Kasumi-1 (cell line): ENCODE results near the gene PDE9A.
"Not testable (repeated sequence)": the region's sequence is repeated elsewhere in the genome, so short reads cannot be mapped to it uniquely, and the experiment has no call there.

Experiments used
- DNase-seq, 2 experiments: peaks; one replicate each; lab custom pipeline; 2025; lab: John Stamatoyannopoulos, UW

Gene PDE9A

GRCh38 chr21:42624095-42624790, 29.2 kb upstream of the PDE9A start:
- peak in 1 of 2 experiments; percentile 10 for DNase-seq

DNA sequence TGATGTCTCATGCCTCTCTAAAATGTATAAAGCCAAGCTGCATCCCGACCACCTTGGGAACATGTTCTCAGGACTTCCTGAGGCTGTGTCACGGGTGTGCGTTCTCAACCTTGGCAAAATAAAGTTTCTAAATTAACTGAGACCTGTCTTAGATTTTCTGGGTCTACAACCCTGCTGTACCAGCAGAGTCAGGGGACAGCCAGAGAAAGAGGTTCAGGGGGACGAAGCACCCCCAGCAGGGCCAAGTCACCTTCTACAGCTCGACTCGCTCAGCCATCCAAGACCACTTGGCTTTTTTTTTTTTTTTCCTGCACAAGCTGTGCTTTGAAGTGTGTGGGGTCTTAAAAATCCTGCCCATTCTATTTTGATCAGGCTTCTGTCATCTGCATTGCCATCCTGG, 28.5 kb upstream of the PDE9A start:
- no peak for DNase-seq

DNA sequence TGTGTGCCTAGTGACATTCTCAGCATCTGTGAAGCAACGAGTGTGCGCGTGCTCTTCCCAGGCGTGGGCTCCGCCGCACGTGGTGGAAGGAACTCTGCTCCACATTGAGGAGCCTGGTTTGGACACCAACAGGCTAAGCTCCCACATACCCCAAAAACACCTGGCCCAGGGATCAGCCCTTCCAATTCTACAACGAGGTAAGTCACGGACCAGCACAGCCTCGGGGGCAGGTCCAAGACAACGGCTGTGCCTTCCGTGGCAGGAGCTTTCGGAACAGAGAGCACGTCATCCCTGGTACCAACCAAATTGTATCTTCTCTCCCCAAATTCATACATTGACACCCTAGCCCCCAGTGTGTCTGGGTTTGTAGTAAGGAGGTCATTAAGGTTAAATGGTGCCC, 27.2 kb upstream of the PDE9A start:
- no peak for DNase-seq

GRCh38 chr21:42627527-42628289, 25.7 kb upstream of the PDE9A start:
- DNase-seq: no peak

- not testable (repeated sequence) for DNase-seq
These were observed 24.9 kb upstream of the PDE9A start for GRCh38 chr21:42628466-42629061.

DNA sequence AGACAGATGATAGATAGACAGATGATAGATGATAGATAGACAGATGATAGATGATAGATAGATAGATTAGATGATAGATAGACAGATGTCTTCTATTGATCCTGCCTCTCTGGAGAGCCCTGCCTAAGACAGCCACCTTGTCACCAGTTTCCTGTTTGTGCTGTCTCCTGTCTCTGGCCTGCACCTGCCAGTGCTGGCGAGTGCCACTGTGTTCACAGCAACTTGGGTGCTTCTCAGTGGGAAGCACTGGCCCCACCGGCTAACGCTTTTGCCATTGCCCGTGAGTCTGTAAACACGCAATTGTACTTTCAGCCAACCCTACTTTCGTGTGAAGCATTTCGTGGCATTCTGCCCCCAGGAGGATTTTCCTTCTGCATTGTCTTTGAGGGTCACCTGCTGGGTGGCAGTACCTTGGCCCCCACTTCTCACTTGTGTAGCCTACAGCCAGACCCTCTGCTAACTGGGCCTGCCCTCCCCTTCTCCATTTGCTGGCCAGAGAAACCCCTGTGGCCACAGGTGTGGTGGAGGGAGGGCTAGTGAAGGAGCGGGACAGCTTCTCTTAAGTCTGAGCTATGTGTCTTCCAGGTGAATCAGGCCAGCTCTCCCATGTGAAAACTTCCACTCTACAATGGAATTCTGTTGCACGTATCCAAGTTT, 23.4 kb upstream of the PDE9A start:
- DNase-seq: no peak

DNA sequence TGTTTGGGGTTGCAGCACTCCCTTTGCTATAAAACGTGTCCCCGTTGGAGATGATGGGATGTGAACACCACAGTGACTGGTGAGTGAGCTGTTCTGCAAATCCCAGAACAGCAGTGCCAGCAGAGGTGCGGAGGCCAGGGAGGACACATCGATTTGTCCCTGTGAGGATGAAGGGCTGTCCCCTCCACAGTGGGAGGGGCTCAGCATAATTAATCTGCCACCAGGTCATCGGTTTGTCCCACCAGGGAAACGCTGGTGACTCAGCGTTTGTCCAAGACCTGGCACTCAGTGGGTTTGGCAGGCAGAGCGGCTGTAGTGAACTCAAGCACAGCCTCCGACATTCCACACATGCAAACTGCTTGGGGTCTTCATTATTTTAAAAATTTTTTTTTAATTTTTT, 22.8 kb upstream of the PDE9A start:
- DNase-seq: no peak

- no peak for DNase-seq
These were observed 22.3 kb upstream of the PDE9A start for GRCh38 chr21:42631142-42631541.

GRCh38 chr21:42632336-42632751, 21.1 kb upstream of the PDE9A start:
- no peak for DNase-seq

GRCh38 chr21:42632771-42633690, 20.4 kb upstream of the PDE9A start:
- DNase-seq: no peak

DNA sequence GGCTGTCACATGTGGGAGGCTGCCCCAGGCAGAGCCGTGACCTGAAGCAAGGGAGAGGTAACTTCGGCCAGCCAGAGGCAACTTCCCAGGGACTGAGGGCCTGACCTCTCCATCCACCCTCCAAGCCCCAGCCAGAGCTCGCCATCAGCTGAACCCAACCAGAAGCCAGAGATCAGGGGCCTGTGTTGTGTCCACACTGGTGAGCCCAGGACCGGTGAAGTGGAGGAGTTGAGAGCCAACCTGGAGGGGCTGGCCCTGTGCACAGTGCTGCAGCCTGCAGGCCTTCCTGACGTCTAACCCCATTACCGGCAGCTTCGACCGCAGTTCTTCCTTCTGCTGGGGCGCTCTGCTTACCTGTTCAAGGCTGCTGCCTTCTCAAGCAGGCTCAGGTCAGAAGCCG, 19.6 kb upstream of the PDE9A start:
- DNase-seq: no peak

GRCh38 chr21:42635848-42636519, 17.4 kb upstream of the PDE9A start:
- DNase-seq: no peak

DNA sequence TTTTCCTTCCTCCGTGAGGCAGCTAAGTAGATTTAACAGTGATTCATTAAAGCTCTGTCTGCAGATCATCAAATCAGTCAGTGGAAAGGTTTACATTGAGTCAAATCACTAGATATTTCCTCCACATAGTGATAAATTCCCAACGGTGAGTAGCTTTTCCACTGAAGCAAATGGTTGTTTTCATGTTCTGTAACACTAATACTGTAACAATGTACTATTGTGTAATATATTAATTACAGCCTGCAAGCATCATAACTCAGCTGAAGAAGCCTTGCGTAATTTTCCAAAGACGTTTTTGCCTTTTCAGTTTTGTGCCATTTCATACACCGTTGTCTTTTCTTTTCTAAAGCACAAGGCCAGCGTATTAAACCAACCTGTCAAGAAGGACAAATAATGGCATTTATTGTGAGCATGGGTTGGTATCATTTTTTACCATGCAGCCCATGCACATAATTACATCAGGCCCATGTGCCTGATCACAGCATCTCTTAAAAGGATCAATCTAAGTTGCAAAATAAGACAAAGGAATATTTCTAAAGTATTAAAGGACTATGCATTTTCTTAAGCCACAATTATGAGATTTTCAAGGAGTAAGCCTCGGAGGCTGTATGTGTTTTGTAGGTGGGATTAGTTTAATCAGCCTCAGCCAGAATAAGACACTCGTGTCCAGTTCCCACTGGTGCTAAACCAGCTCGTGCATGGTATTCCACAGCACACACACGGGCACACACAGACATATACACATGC, 16.7 kb upstream of the PDE9A start:
- no peak for DNase-seq

DNA sequence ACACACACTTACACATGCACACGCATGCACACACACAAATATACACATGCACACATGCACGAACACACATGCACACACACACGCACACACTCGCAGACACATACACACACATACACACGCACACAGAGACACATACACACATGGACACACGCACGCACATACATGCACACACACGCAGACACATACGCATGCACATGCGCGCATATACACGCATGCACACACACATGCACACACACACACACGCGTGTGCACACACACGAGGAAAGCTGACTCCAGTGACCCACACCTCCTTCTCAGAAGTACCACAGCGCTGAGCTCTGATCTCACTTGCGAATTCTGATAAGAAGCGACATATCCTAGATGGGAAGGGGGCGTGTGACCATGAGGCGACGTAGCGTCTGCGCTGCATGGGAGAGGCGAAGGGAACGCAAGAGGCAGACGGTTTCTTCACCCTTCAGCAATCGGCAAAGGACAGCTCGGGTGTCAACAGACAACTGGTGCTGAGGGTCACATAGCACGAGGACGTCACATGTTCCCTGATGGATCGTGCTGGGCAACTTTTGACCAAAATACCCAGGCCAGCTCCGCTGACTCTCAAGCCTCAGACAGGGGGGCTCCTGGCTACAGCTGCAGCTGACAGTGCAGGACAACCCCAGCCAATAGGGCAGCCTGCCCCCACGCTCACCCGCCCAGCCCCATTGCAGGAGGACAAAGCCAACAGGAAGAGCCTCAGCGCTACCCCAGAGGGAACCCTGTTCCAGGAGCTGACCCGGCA, 16.0 kb upstream of the PDE9A start:
- DNase-seq: no peak

- no peak for DNase-seq
These were observed 15.1 kb upstream of the PDE9A start for GRCh38 chr21:42638266-42638863.

GRCh38 chr21:42639646-42640152, 13.7 kb upstream of the PDE9A start:
- DNase-seq: no peak

DNA sequence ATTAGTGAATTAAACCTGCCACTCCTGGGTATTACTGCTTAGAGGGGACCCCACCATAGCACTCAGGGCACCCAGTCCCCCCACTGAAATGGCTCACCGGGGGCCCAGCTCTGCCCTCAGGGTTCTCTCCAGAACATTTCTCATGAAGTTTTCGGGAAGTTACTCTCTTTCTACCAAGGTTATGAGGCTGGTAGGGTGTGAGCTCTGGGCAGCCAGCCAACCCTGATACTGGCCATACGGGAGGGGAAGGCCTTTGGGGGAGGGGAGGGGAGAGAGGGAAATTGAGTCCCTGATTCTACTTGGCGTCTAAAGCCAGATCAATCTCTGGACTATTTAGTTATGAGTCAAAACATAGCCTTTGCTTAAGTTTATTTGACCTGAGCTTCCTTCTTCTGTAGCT, 12.9 kb upstream of the PDE9A start:
- peak in 1 of 2 experiments; percentile 11 for DNase-seq

DNA sequence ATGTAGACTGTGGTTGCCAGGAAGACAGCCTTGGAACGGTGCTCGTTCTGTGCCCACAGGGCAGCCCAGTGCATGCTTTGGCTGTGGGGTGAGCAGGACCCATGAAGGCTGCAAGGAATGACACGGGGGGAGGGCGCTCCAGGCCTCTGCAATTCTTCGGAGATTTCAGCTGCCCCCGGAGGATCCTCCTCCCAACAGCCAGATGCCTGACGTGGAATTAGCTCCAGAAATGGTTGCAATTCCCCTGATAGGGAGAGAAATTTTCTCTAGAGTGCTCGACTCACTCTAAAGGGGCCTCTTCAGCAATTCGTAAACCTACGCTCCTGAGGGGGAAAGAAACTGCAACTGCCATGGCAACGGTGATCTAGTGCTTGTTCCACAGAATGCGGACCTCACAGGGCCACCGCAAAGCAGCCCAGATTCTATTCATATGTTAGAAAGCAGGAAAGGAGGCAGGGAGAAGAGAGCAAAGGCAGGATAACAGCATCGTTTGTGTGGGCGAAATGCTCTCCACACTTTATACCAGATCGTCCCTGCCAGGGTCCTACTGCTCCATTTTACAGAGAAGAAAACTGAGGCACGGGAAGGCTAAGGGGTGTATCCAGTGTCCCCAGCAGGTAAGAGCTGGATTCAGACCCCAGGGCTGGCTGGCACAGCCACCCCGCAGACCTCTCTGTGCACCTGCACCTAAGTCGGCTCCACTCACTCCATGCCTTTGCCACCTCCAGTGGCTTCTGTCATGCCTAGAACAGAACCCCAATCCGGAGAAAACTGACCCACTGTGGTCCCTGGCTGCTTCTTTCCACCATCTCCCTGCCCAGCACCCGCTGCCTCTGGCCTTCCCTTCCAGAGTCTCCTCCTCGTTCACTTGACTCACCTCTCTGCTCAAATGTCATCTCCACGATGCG, 11.9 kb upstream of the PDE9A start:
- DNase-seq: no peak
